A549 (cell line): ENCODE data around the gene HOXD8.
A peak's percentile ranks its signal among the peaks of the same experiment; 100 is the strongest.

Source experiments
- CTCF ChIP-seq: fragments of >200 bp; sonication (Bioruptor Twin); formaldehyde crosslinking; IDR thresholded peaks from 3 replicates; pipeline ENCODE4 v1.5.1; 2016
- KDM5A ChIP-seq: fragments of 200-600 bp; sonication (generic); IDR thresholded peaks from 2 replicates; pipeline ENCODE4 v1.6.1; 2016; ENCODE audit warnings: antibody characterized with exemption, mild to moderate bottlenecking
- POLR2A ChIP-seq: IDR thresholded peaks from 2 replicates; pipeline ENCODE4 v1.6.1; 2012; ENCODE audit warnings: mild to moderate bottlenecking, low read length
- RCOR1 ChIP-seq: fragments of 150-350 bp; IDR thresholded peaks from 2 replicates; pipeline ENCODE4 v1.6.1; 2014; ENCODE audit warnings: antibody characterized with exemption, low read length, low read depth
- TP53 ChIP-seq: fragments of 250-450 bp; sonication (Bioruptor Pico); IDR thresholded peaks from 2 replicates; pipeline ENCODE4 v1.5.0; 2021; ENCODE audit warnings: mild to moderate bottlenecking, moderate library complexity
- ZFP36 ChIP-seq: fragments of 450-650 bp; IDR thresholded peaks from 2 replicates; pipeline ENCODE4 v1.6.1; 2014; ENCODE audit warnings: borderline replicate concordance; ENCODE audit not compliant: partially characterized antibody
- ZNF302 ChIP-seq: fragments of 250-450 bp; sonication (Bioruptor Pico); IDR thresholded peaks from 2 replicates; pipeline ENCODE4 v1.9.0; 2021; ENCODE audit warnings: inconsistent platforms, mild to moderate bottlenecking, moderate library complexity
- TF ChIP-seq, protein P1 (sequence below): IDR thresholded peaks from 2 replicates; pipeline ENCODE4 v1.6.1; 2012

GRCh38 chr2:176085861-176086771 is 43.4 kb upstream of the HOXD8 start:
- TF ChIP-seq RCOR1: no peak
- TF ChIP-seq TP53 (CRISPR knock-in tag): no peak
- TF ChIP-seq ZNF302 (CRISPR knock-in tag): no peak
- TF ChIP-seq CTCF: peak; percentile 73
- no peak for TF ChIP-seq ZFP36
- no peak for TF ChIP-seq KDM5A
- TF ChIP-seq POLR2A: no peak
- TF ChIP-seq, protein P1, sequence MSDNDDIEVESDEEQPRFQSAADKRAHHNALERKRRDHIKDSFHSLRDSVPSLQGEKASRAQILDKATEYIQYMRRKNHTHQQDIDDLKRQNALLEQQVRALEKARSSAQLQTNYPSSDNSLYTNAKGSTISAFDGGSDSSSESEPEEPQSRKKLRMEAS: no peak
